Stimulated activated effector memory CD8-positive, alpha-beta T cell treated with anti-CD3 and anti-CD28 coated beads, Interleukin-12 subunit alpha, Interleukin-12 subunit beta, amount 100 ng/mL, for 72 hours (primary cell): Measurements from ENCODE around the gene E2F3.

Source experiments
- ATAC-seq: fragments of 150-1000 bp; cut with Tn5 transposase; 2 replicates; pipeline ENCODE4 v1.10.0; 2021
- DNase-seq, 2 donors: peaks; one replicate each; pipeline ENCODE4 v3.0.0; 2021 to 2022; ENCODE audit warnings: low spot score in 2 of 2
- H3K27ac Mint-ChIP-seq: one replicate; pipeline ENCODE4 v1.8.0; 2022; ENCODE audit warnings: mild to moderate bottlenecking, mixed read lengths
- H3K36me3 Mint-ChIP-seq: one replicate; pipeline ENCODE4 v1.8.0; 2022; ENCODE audit warnings: mild to moderate bottlenecking, mixed read lengths
- H3K4me1 Mint-ChIP-seq: one replicate; pipeline ENCODE4 v1.8.0; 2022; ENCODE audit warnings: mixed read lengths
- H3K4me3 Mint-ChIP-seq: one replicate; pipeline ENCODE4 v1.8.0; 2022; ENCODE audit warnings: mild to moderate bottlenecking, mixed read lengths
- H3K9me3 Mint-ChIP-seq: one replicate; pipeline ENCODE4 v1.8.0; 2022; ENCODE audit warnings: mixed read lengths

E2F3 gene

GRCh38 chr6:20379231-20379630, 22.4 kb upstream of the E2F3 start:
- Mint-ChIP-seq H3K4me3 (no peak overlapping the region), H3K36me3 (no peaks in the 10 kb centered on the region), H3K27ac (no peak overlapping the region), H3K9me3 (no peaks in the 10 kb centered on the region), H3K4me1 (peaks cover 10% of the 10 kb centered on the region)
- ATAC-seq (no peak), DNase-seq (no peak)

- no peak overlapping the region for H3K4me3 Mint-ChIP-seq
- H3K36me3 Mint-ChIP-seq = no peaks in the 10 kb centered on the region
- DNase-seq (no peak), ATAC-seq (no peak)
- H3K27ac Mint-ChIP-seq = peak overlapping the region; percentile 27
- no peaks in the 10 kb centered on the region for H3K4me1 Mint-ChIP-seq
- H3K9me3 Mint-ChIP-seq = no peaks in the 10 kb centered on the region
Observed at GRCh38 chr6:20386218-20386617, 15.5 kb upstream of the E2F3 start.

- H3K4me3 Mint-ChIP-seq = no peak overlapping the region
- no peak for DNase-seq
- H3K4me1 Mint-ChIP-seq = no peaks in the 10 kb centered on the region
- no peak overlapping the region for H3K27ac Mint-ChIP-seq
- ATAC-seq = no peak
- no peaks in the 10 kb centered on the region for H3K9me3 Mint-ChIP-seq
- no peaks in the 10 kb centered on the region for H3K36me3 Mint-ChIP-seq
Observed at GRCh38 chr6:20389066-20389465, 12.6 kb upstream of the E2F3 start.

- Mint-ChIP-seq H3K27ac (no peak overlapping the region), H3K9me3 (no peaks in the 10 kb centered on the region), H3K4me3 (no peak overlapping the region), H3K36me3 (no peaks in the 10 kb centered on the region), H3K4me1 (no peaks in the 10 kb centered on the region)
- DNase-seq = no peak
- ATAC-seq = no peak
Observed at GRCh38 chr6:20393297-20393696, 8.4 kb upstream of the E2F3 start.

GRCh38 chr6:20399518-20399917, 2.2 kb upstream of the E2F3 start:
- Mint-ChIP-seq H3K36me3 (peaks cover 38% of the 10 kb centered on the region), H3K27ac (no peak overlapping the region), H3K9me3 (no peaks in the 10 kb centered on the region), H3K4me1 (peaks cover 11% of the 10 kb centered on the region), H3K4me3 (no peak overlapping the region)
- DNase-seq = no peak
- ATAC-seq = no peak

- Mint-ChIP-seq H3K4me3 (peak overlapping the region; percentile 100), H3K27ac (peak overlapping the region; percentile 100), H3K36me3 (peaks cover 49% of the 10 kb centered on the region), H3K9me3 (no peaks in the 10 kb centered on the region), H3K4me1 (peaks cover 15% of the 10 kb centered on the region)
- ATAC-seq = no peak
- DNase-seq = peak in 1 of 2 donors; percentile 63
Observed at GRCh38 chr6:20400456-20401204, 1.0 kb upstream of the E2F3 start.

- H3K27ac Mint-ChIP-seq = peak overlapping the region; percentile 100
- no peaks in the 10 kb centered on the region for H3K9me3 Mint-ChIP-seq
- peaks cover 60% of the 10 kb centered on the region for H3K36me3 Mint-ChIP-seq
- ATAC-seq (no peak), DNase-seq (no peak)
- H3K4me3 Mint-ChIP-seq = peak overlapping the region; percentile 100
- peaks cover 22% of the 10 kb centered on the region for H3K4me1 Mint-ChIP-seq
Observed at GRCh38 chr6:20402092-20402341, 338 bp downstream of the E2F3 start.

GRCh38 chr6:20402342-20403069, 827 bp downstream of the E2F3 start:
- ATAC-seq (no peak), DNase-seq (peak; percentile 40 to 77)
- H3K4me3 Mint-ChIP-seq = peak overlapping the region; percentile 100
- H3K36me3 Mint-ChIP-seq = peaks cover 65% of the 10 kb centered on the region
- H3K9me3 Mint-ChIP-seq = no peaks in the 10 kb centered on the region
- H3K4me1 Mint-ChIP-seq = peaks cover 27% of the 10 kb centered on the region
- peak overlapping the region; percentile 100 for H3K27ac Mint-ChIP-seq

GRCh38 chr6:20403070-20403765, 1.5 kb downstream of the E2F3 start:
- no peaks in the 10 kb centered on the region for H3K9me3 Mint-ChIP-seq
- peak; percentile 83 to 95 for DNase-seq
- H3K36me3 Mint-ChIP-seq = peaks cover 70% of the 10 kb centered on the region
- H3K4me3 Mint-ChIP-seq = peak overlapping the region; percentile 100
- peak; percentile 74 for ATAC-seq
- H3K4me1 Mint-ChIP-seq = peaks cover 32% of the 10 kb centered on the region
- peak overlapping the region; percentile 100 for H3K27ac Mint-ChIP-seq

- peaks cover 35% of the 10 kb centered on the region for H3K4me1 Mint-ChIP-seq
- ATAC-seq = peak; percentile 52
- DNase-seq = peak; percentile 69 to 72
- peak overlapping the region; percentile 100 for H3K27ac Mint-ChIP-seq
- H3K4me3 Mint-ChIP-seq = peak overlapping the region; percentile 100
- H3K36me3 Mint-ChIP-seq = peaks cover 70% of the 10 kb centered on the region
- no peaks in the 10 kb centered on the region for H3K9me3 Mint-ChIP-seq
Observed at GRCh38 chr6:20403766-20404640, 2.3 kb downstream of the E2F3 start.

GRCh38 chr6:20404641-20405032, 3.0 kb downstream of the E2F3 start:
- DNase-seq (peak; percentile 25 to 70), ATAC-seq (peak; percentile 31)
- Mint-ChIP-seq H3K27ac (peak overlapping the region; percentile 100), H3K4me1 (peaks cover 42% of the 10 kb centered on the region), H3K4me3 (peak overlapping the region; percentile 100), H3K9me3 (no peaks in the 10 kb centered on the region), H3K36me3 (peaks cover 74% of the 10 kb centered on the region)

GRCh38 chr6:20408851-20409250, 7.2 kb downstream of the E2F3 start:
- peaks cover 57% of the 10 kb centered on the region for H3K36me3 Mint-ChIP-seq

GRCh38 chr6:20409427-20409971, 7.8 kb downstream of the E2F3 start:
- H3K36me3 Mint-ChIP-seq = peaks cover 51% of the 10 kb centered on the region
- H3K4me1 Mint-ChIP-seq = peaks cover 64% of the 10 kb centered on the region
- H3K4me3 Mint-ChIP-seq = peak overlapping the region; percentile 64
- peak overlapping the region; percentile 91 for H3K27ac Mint-ChIP-seq
- DNase-seq = no peak
- H3K9me3 Mint-ChIP-seq = no peaks in the 10 kb centered on the region
- ATAC-seq = peak; percentile 89

More at GRCh38 chr6:20408851-20409250, 7.2 kb downstream of the E2F3 start:
- Mint-ChIP-seq H3K4me1 (peaks cover 62% of the 10 kb centered on the region), H3K9me3 (no peaks in the 10 kb centered on the region), H3K4me3 (peak overlapping the region; percentile 64), H3K27ac (peak overlapping the region; percentile 91)
- ATAC-seq (no peak), DNase-seq (no peak)

GRCh38 chr6:20411544-20411943, 9.9 kb downstream of the E2F3 start:
- Mint-ChIP-seq H3K9me3 (no peaks in the 10 kb centered on the region), H3K4me1 (peaks cover 78% of the 10 kb centered on the region), H3K4me3 (peak overlapping the region; percentile 2), H3K27ac (peak overlapping the region; percentile 64), H3K36me3 (peaks cover 33% of the 10 kb centered on the region)
- no peak for ATAC-seq
- DNase-seq = no peak
